Adrenal gland (tissue), 12 donors: ENCODE data around the gene DOCK4. TPM values are rescaled to one million over a fixed set of nuclear protein-coding genes. Genes with fewer than 3 reads are reported as not detected.
"Not testable (repeated sequence)": the region's sequence is repeated elsewhere in the genome, so short reads cannot be mapped to it uniquely, and the experiment has no call there.

ENCODE experiments used
- DNase-seq, 7 donors: peaks; one replicate each; pipeline ENCODE4 v3.0.0-alpha.2; 2019 to 2020
- H3K27ac ChIP-seq, 5 donors: fragments of 200-600 bp; sonication (generic) in 4 of 5; 1 replicate in 3 of 5; 2 replicates in 2 of 5; pipeline versions ENCODE4 v1.5.1 to v1.8.0; 2016 to 2020; ENCODE audit warnings: mild to moderate bottlenecking in 1 of 5
- H3K27me3 ChIP-seq: fragments of 200-600 bp; 2 replicates; pipeline ENCODE4 v1.8.0; 2021
- H3K36me3 ChIP-seq, 2 donors: fragments of 200-600 bp; replicated peaks in 1 of 2; 1 replicate in 1 of 2; 2 replicates in 1 of 2; pipeline versions ENCODE4 v1.5.1 to v1.8.0; 2018 to 2022
- H3K4me1 ChIP-seq, 2 donors: fragments of 200-600 bp; replicated peaks in 1 of 2; 1 replicate in 1 of 2; 2 replicates in 1 of 2; pipeline versions ENCODE4 v1.5.1 to v1.8.0; 2018 to 2021
- H3K4me3 ChIP-seq, 4 donors: fragments of 200-600 bp; sonication (generic) in 3 of 4; one replicate each; pipeline ENCODE4 v1.5.1; 2016 to 2018
- H3K9me3 ChIP-seq, 3 donors: fragments of 200-600 bp; sonication (generic) in 1 of 3; replicated peaks in 1 of 3; 1 replicate in 2 of 3; 2 replicates in 1 of 3; pipeline versions ENCODE4 v1.5.1 to v1.8.0; 2016 to 2021
- CTCF ChIP-seq, 6 experiments: fragments of 450-650 bp in 4 of 6; fragments of 200-600 bp in 2 of 6; sonication (generic) in 1 of 6; IDR thresholded peaks; 1 replicate in 5 of 6; 2 replicates in 1 of 6; pipeline versions ENCODE4 v1.5.1 to v1.8.0; 2016 to 2021; ENCODE audit warnings: antibody characterized with exemption in 6 of 6, mild to moderate bottlenecking in 2 of 6, moderate library complexity in 1 of 6
- POLR2A ChIP-seq, 2 donors: fragments of 450-650 bp; IDR thresholded peaks; one replicate each; pipeline ENCODE4 v1.6.1; 2017; ENCODE audit warnings: antibody characterized with exemption in 2 of 2, mild to moderate bottlenecking in 2 of 2, moderate library complexity in 1 of 2
- WGBS, 4 donors: extraction: QIAGEN DNeasy Blood & Tissue Kit in 2 of 4; methylation state at CpG; one replicate each; pipeline versions ENCODE4 v1.1.5 to v1.1.7; 2013 to 2017; 5-methylcytosine and 5-hydroxymethylcytosine counted together
- intact Hi-C, 2 donors: fragments of 100-400 bp; cut with DNase I; formaldehyde crosslinking; loops; one replicate each; pipeline versions ENCODE4 v1.14.1 to v1.15.0; 2022 to 2023
- polyA plus RNA-seq, 3 donors: library from polyadenylated mRNA; stranded (reverse); fragments of 200-250 nt in 2 of 3; fragments of 350-450 nt in 1 of 3; fragmentation: Illumina TruSeq in 1 of 3; extraction: RNeasy Lipid Tissue Mini Kit (QIAGEN cat#74804) in 1 of 3; gene quantifications; one replicate each; pipeline ENCODE4 v1.2.3, GENCODE V29; 2013 to 2014
- total RNA-seq, 9 donors: library from RNA; depleted of rRNA in 4 of 9; stranded (reverse); fragments of >200 nt in 4 of 9; fragments of 120-200 nt in 1 of 9; fragmentation: NEBNext Ultra II Directional in 1 of 9; extraction: Animal tissue kit (Norgen Biotek cat#: 25700) in 1 of 9; gene quantifications; one replicate each; pipeline versions ENCODE4 v1.1.0 to v1.2.4, GENCODE V29; 2013 to 2023
- donor health status: healthy with polysubstance abuse.
- donor health status: Bipolar disorder and iron deficiency.
- donor health status: DM: yes; HTN: yes; CAD: no.
- donor health status: DM: no; HTN: no; CAD: no.
- donor health status: DM: no; HTN: no; CAD: no.
- donor health status: DM: yes; HTN: yes; CAD: no.

Gene DOCK4
- total and polyA plus RNA-seq, 12 donors = 6.2 to 37.6 (median 21.1) TPM

GRCh38 chr7:111918461-111918860 lies 287.7 kb downstream of the DOCK4 start:
- TF ChIP-seq CTCF (IDR thresholded peaks at IDR 0.05) (no peak), POLR2A (IDR thresholded peaks at IDR 0.05) (no peak)
- Histone ChIP-seq H3K27ac (no peak overlapping the region), H3K27me3 (no peaks in the 10 kb centered on the region), H3K4me1 (no peaks in the 10 kb centered on the region), H3K9me3 (no peaks in the 10 kb centered on the region), H3K4me3 (no peak overlapping the region), H3K36me3 (no peaks in the 10 kb centered on the region)
- intact Hi-C loops = no loop called here
- no peak for DNase-seq
- WGBS, 4 donors = 85 to 96% (median 88%) methylated on average over 4 of the region's 4 CpGs

DNA sequence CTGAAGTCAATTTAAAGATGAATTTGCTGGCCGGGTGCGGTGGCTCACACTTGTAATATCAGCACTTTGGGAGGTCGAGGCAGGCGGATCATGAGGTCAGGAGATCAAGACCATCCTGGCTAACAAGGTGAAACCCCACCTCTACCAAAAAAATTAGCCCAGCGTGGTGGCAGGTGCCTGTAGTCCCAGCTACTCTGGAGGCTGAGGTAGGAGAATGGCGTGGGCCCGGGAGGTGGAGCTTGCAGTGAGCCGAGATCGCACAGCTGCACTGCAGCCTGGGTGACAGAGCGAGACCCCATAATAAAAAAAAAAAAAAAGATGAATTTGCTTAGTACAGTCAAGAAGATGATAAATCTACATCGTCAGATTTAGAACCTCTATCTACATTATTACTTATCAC lies 288.8 kb downstream of the DOCK4 start:
- intact Hi-C loops, H3K36me3 ChIP-seq, H3K4me1 ChIP-seq, H3K27me3 ChIP-seq, H3K27ac ChIP-seq, DNase-seq, H3K4me3 ChIP-seq, H3K9me3 ChIP-seq: not testable (repeated sequence)
- WGBS, 4 donors = 94 to 98% (median 96%) methylated on average over 10 to 11 of the region's 11 CpGs

DNA sequence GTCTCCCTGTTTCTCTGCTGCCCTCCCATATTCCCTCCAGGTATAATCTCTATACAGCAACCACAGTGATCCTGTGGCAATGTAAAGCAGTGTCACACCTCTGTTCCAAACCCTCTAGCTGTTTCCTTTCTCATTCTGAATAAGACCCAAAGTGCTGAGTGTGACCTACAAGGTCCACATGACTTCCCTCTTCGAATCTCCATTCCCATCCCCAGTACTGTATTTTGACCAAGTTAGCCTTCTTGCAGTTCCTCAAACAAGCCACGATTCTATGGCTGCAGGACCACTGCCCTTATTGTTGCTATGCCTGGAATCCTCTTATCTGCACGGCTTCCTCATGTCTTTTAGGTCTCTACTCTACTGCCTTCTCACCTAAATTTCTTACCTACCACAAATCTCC lies 291.9 kb downstream of the DOCK4 start:
- TF ChIP-seq CTCF (IDR thresholded peaks at IDR 0.05) = no peak
- TF ChIP-seq POLR2A (IDR thresholded peaks at IDR 0.05) = no peak
- WGBS, 4 donors = 77 to 95% (median 84%) methylated on average over 3 of the region's 3 CpGs
- Histone ChIP-seq H3K36me3 (no peaks in the 10 kb centered on the region), H3K4me3 (no peak overlapping the region), H3K9me3 (no peaks in the 10 kb centered on the region), H3K27ac (no peak overlapping the region), H3K27me3 (no peaks in the 10 kb centered on the region), H3K4me1 (no peaks in the 10 kb centered on the region)
- intact Hi-C loops = no loop called here
- no peak for DNase-seq

DNA sequence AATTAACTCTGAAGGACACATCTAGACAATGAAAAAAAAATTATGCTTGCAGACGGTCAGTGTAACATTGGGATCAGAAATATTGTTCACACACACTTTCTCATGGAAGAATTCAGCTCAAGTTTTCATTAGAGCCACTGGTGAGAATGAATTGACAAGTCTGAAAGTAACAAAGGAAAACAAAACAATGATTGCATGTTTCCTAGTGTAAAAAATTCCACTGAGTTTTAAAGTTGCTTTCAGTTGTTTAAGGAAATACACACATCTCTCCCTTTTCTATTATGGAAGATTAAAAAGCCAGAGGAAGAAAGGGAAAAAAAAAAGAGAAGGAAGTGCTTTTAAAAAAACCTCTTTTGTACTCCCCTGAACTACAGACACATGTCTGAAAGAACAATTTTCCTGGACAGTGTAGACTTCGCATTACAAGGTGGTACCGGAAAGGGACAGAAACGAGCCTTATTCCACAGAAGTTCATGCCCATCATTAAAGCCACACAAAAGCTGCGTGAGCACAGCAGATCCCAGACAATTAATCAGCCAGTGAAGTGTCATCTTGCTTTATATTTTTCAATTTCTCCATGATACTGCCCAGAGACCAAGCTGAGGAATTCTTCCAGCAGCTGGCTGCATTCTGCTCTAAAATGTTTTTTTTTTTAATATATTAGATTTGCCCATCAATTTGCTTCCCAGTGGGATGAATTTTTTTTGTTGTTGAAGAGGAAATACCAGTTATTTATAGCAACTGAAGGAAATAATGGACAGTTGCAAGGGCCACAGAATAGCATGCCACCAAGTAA lies 294.8 kb downstream of the DOCK4 start:
- Histone ChIP-seq H3K27me3 (no peaks in the 10 kb centered on the region), H3K4me1 (no peaks in the 10 kb centered on the region), H3K27ac (no peak overlapping the region), H3K4me3 (no peak overlapping the region), H3K36me3 (no peaks in the 10 kb centered on the region), H3K9me3 (no peaks in the 10 kb centered on the region)
- no peak for DNase-seq
- 71 to 77% (median 75%) methylated on average over 5 of the region's 5 CpGs for WGBS, 4 donors
- TF ChIP-seq POLR2A (IDR thresholded peaks at IDR 0.05) (no peak), CTCF (IDR thresholded peaks at IDR 0.05) (no peak)
- intact Hi-C loops = no loop called here

- H3K9me3 ChIP-seq = no peaks in the 10 kb centered on the region
- TF ChIP-seq CTCF (IDR thresholded peaks at IDR 0.05) (no peak), POLR2A (IDR thresholded peaks at IDR 0.05) (no peak)
- no peaks in the 10 kb centered on the region for H3K36me3 ChIP-seq
- H3K4me1 ChIP-seq = no peaks in the 10 kb centered on the region
- intact Hi-C loops = no loop called here
- DNase-seq = no peak
- H3K27ac ChIP-seq = no peak overlapping the region
- no peak overlapping the region for H3K4me3 ChIP-seq
- 85 to 93% (median 91%) methylated on average over 5 of the region's 5 CpGs for WGBS, 4 donors
- no peaks in the 10 kb centered on the region for H3K27me3 ChIP-seq
Measured at GRCh38 chr7:111910656-111911055, 295.5 kb downstream of the DOCK4 start.

DNA sequence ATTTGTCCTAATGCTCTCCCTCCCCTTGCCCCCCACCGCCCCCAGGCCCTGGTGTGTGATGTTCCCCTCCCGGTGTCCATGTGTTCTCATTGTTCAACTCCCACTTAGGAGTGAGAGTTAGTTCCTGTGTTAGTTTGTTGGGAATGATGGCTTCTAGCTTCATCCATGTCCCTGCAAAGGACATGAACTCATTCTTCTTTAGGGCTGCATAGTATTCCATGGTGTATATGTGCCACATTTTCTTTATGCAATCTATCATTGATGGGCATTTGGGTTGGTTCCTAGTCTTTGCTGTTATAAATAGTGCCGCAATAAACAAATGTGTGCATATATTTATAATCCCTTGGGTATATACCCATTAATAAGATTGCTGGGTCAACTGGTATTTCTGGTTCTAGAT lies 297.5 kb downstream of the DOCK4 start:
- WGBS, 4 donors = 95 to 100% (median 99%) methylated on average over 3 of the region's 3 CpGs
- DNase-seq, H3K4me1 ChIP-seq, H3K36me3 ChIP-seq, H3K27ac ChIP-seq, H3K4me3 ChIP-seq, H3K27me3 ChIP-seq, H3K9me3 ChIP-seq, intact Hi-C loops: not testable (repeated sequence)
